HG03469 (cell line): Measurements from ENCODE around the gene PKLR.
A peak's percentile ranks its signal among the peaks of the same experiment; 100 is the strongest.
"Not testable (repeated sequence)": the region's sequence is repeated elsewhere in the genome, so short reads cannot be mapped to it uniquely, and the experiment has no call there.

Experiments used
- ATAC-seq: cut with Tn5 transposase; IDR thresholded peaks from one replicate; pipeline ENCODE4 v1.9.1; 2021; ENCODE audit warnings: mild to moderate bottlenecking, moderate library complexity, moderate number of reproducible peaks; ENCODE audit not compliant: unreplicated experiment

Gene PKLR

GRCh38 chr1:155319536-155319935 lies 18.3 kb upstream of the PKLR start:
- ATAC-seq: no peak

- no peak for ATAC-seq
Measured at GRCh38 chr1:155318082-155318481, 16.8 kb upstream of the PKLR start.

- no peak for ATAC-seq
Measured at GRCh38 chr1:155316922-155317321, 15.7 kb upstream of the PKLR start.

- ATAC-seq: no peak
Measured at GRCh38 chr1:155313261-155313660, 12.0 kb upstream of the PKLR start.

- ATAC-seq: no peak
Measured at GRCh38 chr1:155309423-155310021, 8.3 kb upstream of the PKLR start.

GRCh38 chr1:155308493-155309422 lies 7.5 kb upstream of the PKLR start, which contains the start of gene FDPS:
Gene FDPS, plus strand, starts transcription at chr1:155308866. Its CDS starts 924 bp downstream, at chr1:155309790.
- peak; percentile 80 for ATAC-seq

GRCh38 chr1:155307247-155307740 lies 6.1 kb upstream of the PKLR start:
- ATAC-seq: no peak

GRCh38 chr1:155305881-155306391 lies 4.7 kb upstream of the PKLR start:
- no peak for ATAC-seq

- ATAC-seq: no peak
Measured at GRCh38 chr1:155304558-155305063, 3.4 kb upstream of the PKLR start.

GRCh38 chr1:155300553-155301329 lies 497 bp downstream of the PKLR start:
- no peak for ATAC-seq

- ATAC-seq: no peak
Measured at GRCh38 chr1:155300024-155300423, 1.2 kb downstream of the PKLR start.

GRCh38 chr1:155297384-155297783 lies 3.9 kb downstream of the PKLR start:
- ATAC-seq: no peak

- no peak for ATAC-seq
Measured at GRCh38 chr1:155296661-155297060, 4.6 kb downstream of the PKLR start.

- ATAC-seq: no peak
Measured at GRCh38 chr1:155295942-155296267, 5.3 kb downstream of the PKLR start.

- no peak for ATAC-seq
Measured at GRCh38 chr1:155295183-155295941, 5.9 kb downstream of the PKLR start.

GRCh38 chr1:155294520-155295182 lies 6.6 kb downstream of the PKLR start:
- no peak for ATAC-seq

GRCh38 chr1:155293086-155293749 lies 8.0 kb downstream of the PKLR start:
- ATAC-seq: no peak

- ATAC-seq: not testable (repeated sequence)
Measured at GRCh38 chr1:155291006-155291405, 10.2 kb downstream of the PKLR start.

GRCh38 chr1:155287987-155288543 lies 13.2 kb downstream of the PKLR start:
- ATAC-seq: no peak
